SW 1271 (cell line): Measurements from ENCODE around the gene KRI1.
"Not testable (repeated sequence)": the region's sequence is repeated elsewhere in the genome, so short reads cannot be mapped to it uniquely, and the experiment has no call there.

Source experiments
- DNase-seq, 2 experiments: peaks; one replicate each; lab custom pipeline; 2025; lab: John Stamatoyannopoulos, UW

The KRI1 gene

GRCh38 chr19:10575011-10575716 is 9.4 kb upstream of the KRI1 start:
- no peak for DNase-seq

GRCh38 chr19:10574462-10574861 is 8.7 kb upstream of the KRI1 start:
- DNase-seq = no peak

- DNase-seq = not testable (repeated sequence)
These were observed 8.0 kb upstream of the KRI1 start for GRCh38 chr19:10573793-10574192.

DNA sequence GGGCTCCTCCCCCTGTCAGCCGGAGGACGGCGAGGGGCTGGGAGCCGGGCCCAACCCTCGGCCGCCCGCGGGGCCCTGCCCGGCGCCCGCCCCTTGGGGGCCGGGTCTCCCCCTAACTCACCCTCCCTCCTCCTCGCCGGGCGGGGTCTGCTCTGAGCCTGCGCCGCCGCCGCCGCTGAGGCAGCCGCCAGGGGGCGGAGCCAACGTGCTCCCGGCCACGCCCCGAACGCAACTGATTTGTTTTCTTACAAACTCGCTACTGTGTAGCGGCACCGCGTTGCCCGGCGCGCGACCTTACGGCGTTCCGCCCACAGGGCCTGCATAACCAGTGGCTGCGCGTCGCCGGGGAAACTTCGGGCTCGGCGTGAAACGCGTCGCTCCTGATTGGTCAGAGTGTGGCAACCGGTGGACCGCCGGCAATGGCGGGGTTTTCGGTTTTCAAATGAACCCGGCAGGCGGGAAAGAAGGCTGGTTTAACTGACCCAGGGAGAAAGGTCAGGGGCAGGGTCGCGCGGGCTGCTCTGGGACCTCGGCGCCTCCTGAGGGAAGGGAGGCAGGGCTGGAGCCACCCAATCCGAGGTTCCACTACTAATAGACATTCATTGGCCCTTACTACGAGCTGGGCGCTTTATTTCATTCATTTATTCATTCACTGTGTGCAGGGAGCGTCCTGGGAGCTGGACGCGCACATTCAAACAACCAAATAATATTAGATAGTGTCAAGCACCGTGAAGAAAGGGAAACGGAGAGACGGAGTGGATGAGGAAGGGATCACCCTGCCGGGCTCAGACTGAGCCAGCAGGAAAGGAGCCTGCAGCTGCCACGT is 3.2 kb upstream of the KRI1 start, which contains the start of gene CDKN2D:
Gene CDKN2D (minus strand): TSS at position 154 of the 826 bp plus-strand sequence. CDS start 326 bp downstream, outside the sequence.
- peak; percentile 95 to 99 for DNase-seq

DNA sequence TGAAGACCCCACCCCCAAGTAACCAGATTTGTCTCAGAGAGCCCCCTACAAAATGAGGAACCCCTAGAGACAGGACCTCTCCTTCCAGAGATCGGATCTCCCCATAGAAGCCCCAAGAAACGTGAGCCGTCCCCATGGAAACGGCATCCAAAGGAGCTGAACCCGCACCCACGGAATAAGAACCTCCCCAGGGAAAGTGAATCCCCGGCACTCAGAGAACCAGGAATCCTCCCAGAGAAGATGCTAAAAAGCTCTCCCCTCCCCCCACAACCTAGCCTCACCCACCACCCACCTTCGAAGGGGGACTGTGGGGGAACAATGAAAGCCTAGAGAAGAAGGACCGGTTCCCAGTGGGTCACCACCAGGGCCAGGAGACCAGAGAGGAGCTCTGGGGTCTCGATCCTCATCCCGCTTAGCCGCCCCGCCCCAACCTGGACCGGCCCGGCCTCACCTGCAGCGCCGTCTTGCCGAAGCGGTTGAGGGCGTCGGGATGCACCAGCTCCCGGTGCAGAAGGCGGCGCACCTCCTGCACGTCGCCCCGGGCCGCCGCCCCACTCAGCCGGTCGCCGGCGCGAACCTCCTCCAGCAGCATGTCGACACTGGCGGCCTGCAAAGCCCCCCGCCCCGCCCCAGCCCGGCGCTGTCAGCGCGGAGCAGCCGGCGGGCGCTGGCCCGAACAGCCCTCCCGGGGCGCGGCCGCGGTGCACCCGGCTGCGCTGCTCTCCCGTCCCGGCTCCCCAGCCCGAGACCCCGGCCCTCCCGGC is 2.4 kb upstream of the KRI1 start:
- DNase-seq = peak in 1 of 2 experiments; percentile 56

- DNase-seq = no peak
These were observed 1.8 kb upstream of the KRI1 start for GRCh38 chr19:10567656-10568055.

GRCh38 chr19:10566658-10567410 is 1.0 kb upstream of the KRI1 start:
- DNase-seq = no peak

DNA sequence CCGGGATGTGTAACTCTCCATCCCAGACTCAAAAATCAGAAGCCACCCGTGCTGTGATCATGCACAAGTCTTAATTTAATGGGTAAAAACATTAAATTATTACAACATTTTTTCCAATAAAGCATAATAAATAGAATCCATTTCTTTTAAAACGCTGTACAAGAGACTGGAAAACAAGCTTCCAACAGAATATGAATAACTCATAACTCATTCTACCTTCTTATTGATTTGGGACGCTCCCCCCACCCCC is 523 bp upstream of the KRI1 start:
- DNase-seq = no peak

- DNase-seq = peak in 1 of 2 experiments; percentile 22
These were observed 713 bp downstream of the KRI1 start for GRCh38 chr19:10565028-10565566.

- no peak for DNase-seq
These were observed 3.2 kb downstream of the KRI1 start for GRCh38 chr19:10562609-10563008.

DNA sequence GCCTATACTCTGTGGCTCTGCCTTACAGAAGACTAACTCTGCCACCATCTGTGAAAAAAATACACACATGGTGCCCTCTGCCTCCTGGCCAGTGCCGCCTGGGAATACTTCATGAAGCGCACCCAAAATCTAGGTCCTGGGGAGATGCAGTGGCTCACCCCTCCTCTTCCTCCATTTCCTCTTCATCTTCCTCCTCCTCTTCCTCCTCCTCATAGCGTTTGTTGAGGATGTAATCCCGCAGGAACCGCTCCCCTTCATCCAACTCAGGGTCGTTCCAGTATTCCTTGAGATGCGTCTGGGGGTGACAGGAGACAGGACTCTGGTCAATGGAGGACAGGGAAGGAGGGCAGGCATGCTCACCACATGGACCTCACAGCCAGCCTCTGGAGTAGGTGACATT is 5.7 kb downstream of the KRI1 start:
- no peak for DNase-seq

- DNase-seq = no peak
These were observed 8.1 kb downstream of the KRI1 start for GRCh38 chr19:10557603-10558197.

GRCh38 chr19:10555610-10555973 is 10.2 kb downstream of the KRI1 start:
- DNase-seq = no peak

DNA sequence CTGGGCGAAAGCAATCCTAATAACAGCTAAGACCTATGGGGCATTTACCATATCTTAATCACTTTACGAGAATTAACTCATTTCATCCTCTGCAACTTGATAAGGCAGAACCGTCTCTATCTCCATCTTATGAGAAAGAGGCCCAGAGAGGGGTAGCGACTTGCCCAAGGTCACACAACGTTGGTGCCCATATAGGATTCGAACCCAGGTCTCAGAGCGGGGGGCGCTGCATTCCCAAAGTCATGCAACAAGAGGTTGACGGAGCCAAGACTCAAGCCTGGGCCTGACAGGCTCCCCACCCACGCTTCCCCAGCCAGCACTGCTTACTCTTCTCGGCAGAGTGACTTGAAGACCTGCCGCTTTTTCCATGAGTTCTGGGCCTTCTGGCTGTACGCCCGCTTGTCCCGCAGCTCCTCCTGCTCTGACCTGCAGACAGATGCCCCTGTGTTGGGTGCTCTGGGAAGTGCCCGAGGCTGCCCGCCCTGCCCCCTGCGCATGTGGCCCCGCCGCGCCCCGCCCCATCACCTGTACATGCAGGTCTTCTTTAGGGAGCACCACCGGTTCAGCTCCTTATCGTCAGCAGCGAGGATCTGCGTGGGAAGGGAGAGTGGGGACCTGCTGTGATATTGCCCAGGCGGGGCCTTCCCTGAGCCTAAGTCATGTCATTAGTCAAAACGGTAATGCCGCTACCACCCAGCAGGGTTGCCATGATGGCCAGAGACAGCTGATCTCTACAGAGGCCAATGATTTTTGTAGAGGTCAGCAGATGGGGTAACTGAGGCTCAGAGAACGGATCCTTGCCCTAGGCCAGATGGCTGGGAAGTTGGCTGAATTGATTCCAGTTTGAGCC is 10.8 kb downstream of the KRI1 start:
- DNase-seq = no peak

- DNase-seq = no peak
These were observed 11.8 kb downstream of the KRI1 start for GRCh38 chr19:10553943-10554381.

GRCh38 chr19:10553087-10553667 is 12.6 kb downstream of the KRI1 start:
- DNase-seq = no peak

- DNase-seq = no peak
These were observed 13.2 kb downstream of the KRI1 start for GRCh38 chr19:10552510-10553053.

DNA sequence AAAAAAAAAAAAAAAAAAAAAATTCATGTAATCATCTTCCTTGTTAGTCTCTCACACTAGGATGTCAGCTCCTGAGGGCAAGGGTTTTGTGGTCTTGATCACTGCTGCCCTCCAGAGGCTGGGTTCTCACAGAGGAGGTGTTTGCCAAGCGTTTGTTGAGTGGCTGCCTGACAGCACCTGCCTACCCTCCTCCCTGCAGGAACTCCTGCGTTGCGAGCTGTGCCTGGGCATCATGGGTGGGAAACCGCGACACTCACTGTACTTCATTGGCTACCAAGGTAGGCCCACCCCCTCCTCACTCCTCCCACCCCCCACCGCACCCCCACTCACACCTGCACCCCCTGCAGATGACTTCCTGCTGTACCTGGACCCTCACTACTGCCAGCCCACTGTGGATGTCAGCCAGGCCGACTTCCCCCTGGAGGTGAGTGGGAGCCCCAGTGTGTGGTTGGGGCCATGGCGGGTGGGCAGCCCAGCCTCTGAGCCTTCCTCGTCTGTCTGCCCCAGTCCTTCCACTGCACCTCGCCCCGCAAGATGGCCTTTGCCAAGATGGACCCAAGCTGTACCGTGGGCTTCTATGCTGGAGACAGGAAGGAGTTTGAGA is 14.0 kb downstream of the KRI1 start:
- DNase-seq = peak in 1 of 2 experiments; percentile 32

DNA sequence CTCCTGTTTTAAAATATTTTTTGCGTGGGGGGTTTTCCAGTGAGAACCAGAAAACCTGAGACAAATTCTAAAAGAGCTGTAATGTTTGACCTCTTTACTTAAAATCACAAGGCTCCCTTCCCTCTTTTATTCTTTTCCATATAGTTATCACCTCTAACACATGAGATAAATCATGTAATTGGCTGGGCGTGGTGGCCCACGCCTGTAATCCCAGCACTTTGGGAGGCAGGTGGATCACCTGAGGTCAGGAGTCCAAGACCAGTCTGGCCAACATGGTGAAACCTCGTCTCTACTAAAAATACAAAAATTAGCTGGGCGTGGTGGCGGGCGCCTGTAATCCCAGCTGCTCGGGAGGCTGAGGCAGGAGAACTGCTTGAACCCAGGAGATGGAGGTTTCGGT is 14.8 kb downstream of the KRI1 start:
- DNase-seq = not testable (repeated sequence)
